ENCODE results near the gene GRIK4. TPM values are rescaled to one million over a fixed set of nuclear protein-coding genes. Genes with fewer than 3 reads are reported as not detected.

Gene GRIK4
- total and polyA plus RNA-seq, 8 donors: 0.76 to 10.1 (median 7.7) TPM

DNA sequence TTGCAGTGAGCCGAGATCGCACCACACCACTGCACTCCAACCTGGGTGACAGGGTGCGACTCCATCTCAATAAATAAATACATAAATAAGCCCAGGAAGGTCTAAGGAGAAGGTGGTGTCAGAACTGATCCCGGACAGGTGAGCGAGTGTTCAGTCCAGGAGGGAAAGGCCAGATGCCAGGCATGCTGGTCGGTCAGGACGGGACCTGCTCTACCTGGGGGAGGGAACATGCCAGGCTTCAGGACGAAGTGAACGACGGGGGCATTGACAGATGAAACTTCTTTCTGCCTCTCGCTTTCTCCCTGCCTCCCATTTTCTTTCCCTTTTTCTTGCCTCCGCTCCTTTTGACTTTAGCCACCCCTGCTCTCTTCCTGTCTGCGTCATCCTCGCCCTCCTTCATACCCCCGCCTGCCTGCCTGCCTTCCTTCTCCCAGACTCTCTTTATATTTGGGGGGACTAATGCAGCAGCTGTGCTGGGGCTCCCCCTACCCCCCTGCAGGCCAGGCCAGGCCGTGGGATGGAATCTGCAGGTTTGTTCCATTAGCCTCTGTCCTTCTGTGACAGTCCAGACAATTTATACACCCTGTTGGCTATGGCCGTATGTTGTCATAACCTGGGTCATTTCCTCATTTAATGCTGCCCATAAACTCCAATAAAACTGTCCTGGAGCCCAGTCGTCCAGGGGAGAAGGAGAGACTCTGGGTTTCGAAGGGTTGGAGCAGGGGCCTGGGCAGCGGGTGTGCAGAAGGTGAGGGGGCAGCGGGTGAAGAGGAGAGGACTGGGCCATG is 303.2 kb downstream of the GRIK4 start:
- no peak overlapping the region for H3K4me3 ChIP-seq
- DNase-seq (no peak), ATAC-seq (no peak)
- TF ChIP-seq, protein P1, sequence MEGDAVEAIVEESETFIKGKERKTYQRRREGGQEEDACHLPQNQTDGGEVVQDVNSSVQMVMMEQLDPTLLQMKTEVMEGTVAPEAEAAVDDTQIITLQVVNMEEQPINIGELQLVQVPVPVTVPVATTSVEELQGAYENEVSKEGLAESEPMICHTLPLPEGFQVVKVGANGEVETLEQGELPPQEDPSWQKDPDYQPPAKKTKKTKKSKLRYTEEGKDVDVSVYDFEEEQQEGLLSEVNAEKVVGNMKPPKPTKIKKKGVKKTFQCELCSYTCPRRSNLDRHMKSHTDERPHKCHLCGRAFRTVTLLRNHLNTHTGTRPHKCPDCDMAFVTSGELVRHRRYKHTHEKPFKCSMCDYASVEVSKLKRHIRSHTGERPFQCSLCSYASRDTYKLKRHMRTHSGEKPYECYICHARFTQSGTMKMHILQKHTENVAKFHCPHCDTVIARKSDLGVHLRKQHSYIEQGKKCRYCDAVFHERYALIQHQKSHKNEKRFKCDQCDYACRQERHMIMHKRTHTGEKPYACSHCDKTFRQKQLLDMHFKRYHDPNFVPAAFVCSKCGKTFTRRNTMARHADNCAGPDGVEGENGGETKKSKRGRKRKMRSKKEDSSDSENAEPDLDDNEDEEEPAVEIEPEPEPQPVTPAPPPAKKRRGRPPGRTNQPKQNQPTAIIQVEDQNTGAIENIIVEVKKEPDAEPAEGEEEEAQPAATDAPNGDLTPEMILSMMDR (IDR thresholded peaks at IDR 0.05): no peak
- H3K4me1 ChIP-seq: no peaks in the 10 kb centered on the region
- no peak overlapping the region for H3K27ac ChIP-seq
- H3K9me3 ChIP-seq: no peaks in the 10 kb centered on the region
- H3K27me3 ChIP-seq: peaks cover 0 to 21% of the 10 kb centered on the region in 2 donors
- intact Hi-C loops (cut with DNase I): no loop called here
- no peaks in the 10 kb centered on the region for H3K36me3 ChIP-seq

DNA sequence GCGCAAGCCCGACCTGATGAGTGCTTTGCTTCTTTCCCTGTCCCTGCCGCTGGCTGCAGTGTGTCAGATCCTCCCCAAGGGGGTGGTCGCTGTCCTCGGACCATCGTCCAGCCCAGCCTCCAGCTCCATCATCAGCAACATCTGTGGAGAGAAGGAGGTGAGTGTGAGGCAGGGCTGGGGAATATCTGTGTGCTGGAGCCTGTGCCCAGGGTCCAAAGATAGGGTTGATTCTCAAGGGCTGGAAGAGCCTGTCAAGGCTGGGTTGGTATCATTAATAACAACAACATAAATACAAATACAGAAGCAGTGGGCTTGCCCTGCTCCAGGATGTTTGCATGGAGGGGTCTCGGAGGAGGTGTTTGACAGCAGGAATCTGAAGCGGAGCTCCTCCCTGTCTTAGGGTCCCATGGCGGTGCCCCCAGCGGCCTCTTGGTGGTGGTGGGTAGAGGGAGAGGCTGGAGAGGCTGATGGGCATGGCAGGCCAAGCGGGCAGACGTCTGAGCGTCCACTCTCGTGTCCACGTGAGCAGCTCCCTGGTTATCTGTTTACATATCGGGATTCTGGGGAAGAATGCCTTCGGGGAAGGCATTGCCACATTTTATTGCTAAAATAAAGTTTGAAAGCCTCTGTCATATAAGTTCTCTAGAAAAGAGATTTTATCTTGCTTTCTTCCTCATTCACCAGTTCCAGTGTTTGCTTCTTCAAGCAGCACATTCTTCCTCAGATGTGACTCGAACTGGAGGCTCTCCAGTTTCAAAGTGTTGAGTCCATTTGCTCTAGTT is 304.0 kb downstream of the GRIK4 start:
- Histone ChIP-seq H3K27me3 (peaks cover 0 to 25% of the 10 kb centered on the region in 2 donors), H3K27ac (no peak overlapping the region), H3K9me3 (no peaks in the 10 kb centered on the region), H3K4me3 (no peak overlapping the region), H3K4me1 (no peaks in the 10 kb centered on the region), H3K36me3 (no peaks in the 10 kb centered on the region)
- TF ChIP-seq, protein P1 (IDR thresholded peaks at IDR 0.05): no peak
- no peak for ATAC-seq
- DNase-seq: no peak
- intact Hi-C loops (cut with DNase I): no loop called here

DNA sequence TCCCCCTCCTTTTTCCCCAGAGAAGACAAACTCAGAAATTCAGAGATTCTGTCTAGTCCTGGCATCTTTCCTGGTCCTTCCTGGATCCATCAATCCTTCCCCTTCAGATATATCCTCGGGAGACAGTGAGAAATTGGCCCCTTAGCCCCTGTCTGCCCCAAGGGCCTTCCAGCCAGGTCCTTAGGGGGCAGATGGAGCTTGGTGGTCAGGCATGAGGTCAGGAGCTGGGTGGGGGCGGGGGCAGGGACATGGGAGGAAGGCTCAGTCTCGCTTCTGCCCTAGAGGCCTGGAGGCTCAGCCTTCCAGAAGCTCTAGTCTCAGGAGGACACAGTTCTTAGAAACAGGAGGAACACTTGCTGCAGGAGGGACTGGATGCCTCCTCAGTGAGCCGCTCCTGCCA is 304.6 kb downstream of the GRIK4 start:
- no peak for ATAC-seq
- DNase-seq: no peak
- Histone ChIP-seq H3K4me1 (no peaks in the 10 kb centered on the region), H3K36me3 (no peaks in the 10 kb centered on the region), H3K9me3 (no peaks in the 10 kb centered on the region), H3K27ac (no peak overlapping the region), H3K27me3 (peaks cover 0 to 25% of the 10 kb centered on the region in 2 donors), H3K4me3 (no peak overlapping the region)
- intact Hi-C loops (cut with DNase I): no loop called here
- TF ChIP-seq, protein P1 (IDR thresholded peaks at IDR 0.05): no peak

DNA sequence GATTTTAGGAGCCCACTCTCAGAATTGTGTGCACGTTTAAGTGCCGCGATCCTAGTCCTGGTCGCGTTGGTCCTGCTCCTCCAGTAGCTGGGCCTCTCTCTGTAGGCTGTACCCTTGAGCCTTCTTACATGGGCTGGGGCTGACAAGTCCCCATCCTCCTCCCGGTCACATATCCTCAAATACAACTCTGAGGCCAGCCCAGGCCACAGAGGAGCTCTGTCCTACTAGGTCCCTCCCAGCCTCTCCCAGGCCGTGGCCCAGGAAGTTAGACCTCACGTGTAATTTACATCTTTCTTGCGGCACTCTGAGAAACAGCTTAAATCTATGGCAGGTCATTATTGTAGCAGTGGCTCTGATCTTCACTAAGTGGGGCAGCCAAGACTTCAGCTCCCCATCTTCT is 305.2 kb downstream of the GRIK4 start:
- Histone ChIP-seq H3K27ac (no peak overlapping the region), H3K9me3 (no peaks in the 10 kb centered on the region), H3K4me3 (no peak overlapping the region), H3K27me3 (peaks cover 0 to 25% of the 10 kb centered on the region in 2 donors), H3K4me1 (no peaks in the 10 kb centered on the region), H3K36me3 (no peaks in the 10 kb centered on the region)
- intact Hi-C loops (cut with DNase I): no loop called here
- DNase-seq: no peak
- ATAC-seq: no peak
- TF ChIP-seq, protein P1 (IDR thresholded peaks at IDR 0.05): no peak

DNA sequence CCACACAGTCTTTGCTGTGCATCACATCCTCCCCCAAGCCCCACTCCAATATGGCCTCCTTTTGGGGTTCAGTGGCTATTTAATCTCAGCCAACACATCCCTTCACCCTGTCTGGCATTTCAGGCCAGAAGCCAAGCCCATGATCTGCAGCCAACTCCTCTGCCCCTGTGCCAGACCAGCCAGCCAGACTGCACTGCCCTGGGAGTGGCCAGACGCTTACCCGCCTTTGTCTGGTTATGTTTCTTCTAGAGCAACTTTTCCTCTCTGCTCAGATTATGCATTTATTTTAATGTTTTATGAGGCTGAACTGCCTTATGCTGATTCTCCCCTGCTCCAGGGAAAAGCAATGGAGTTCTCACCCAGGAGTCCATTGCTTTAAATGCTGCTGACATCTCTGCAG is 305.6 kb downstream of the GRIK4 start:
- no peaks in the 10 kb centered on the region for H3K9me3 ChIP-seq
- DNase-seq (no peak), ATAC-seq (no peak)
- TF ChIP-seq, protein P1 (IDR thresholded peaks at IDR 0.05): no peak
- H3K27ac ChIP-seq: no peak overlapping the region
- intact Hi-C loops (cut with DNase I): no loop called here
- no peaks in the 10 kb centered on the region for H3K36me3 ChIP-seq
- no peak overlapping the region for H3K4me3 ChIP-seq
- H3K4me1 ChIP-seq: no peaks in the 10 kb centered on the region
- H3K27me3 ChIP-seq: peaks cover 0 to 25% of the 10 kb centered on the region in 2 donors
